ENCODE results near the gene AFTPH.

Gene AFTPH

DNA sequence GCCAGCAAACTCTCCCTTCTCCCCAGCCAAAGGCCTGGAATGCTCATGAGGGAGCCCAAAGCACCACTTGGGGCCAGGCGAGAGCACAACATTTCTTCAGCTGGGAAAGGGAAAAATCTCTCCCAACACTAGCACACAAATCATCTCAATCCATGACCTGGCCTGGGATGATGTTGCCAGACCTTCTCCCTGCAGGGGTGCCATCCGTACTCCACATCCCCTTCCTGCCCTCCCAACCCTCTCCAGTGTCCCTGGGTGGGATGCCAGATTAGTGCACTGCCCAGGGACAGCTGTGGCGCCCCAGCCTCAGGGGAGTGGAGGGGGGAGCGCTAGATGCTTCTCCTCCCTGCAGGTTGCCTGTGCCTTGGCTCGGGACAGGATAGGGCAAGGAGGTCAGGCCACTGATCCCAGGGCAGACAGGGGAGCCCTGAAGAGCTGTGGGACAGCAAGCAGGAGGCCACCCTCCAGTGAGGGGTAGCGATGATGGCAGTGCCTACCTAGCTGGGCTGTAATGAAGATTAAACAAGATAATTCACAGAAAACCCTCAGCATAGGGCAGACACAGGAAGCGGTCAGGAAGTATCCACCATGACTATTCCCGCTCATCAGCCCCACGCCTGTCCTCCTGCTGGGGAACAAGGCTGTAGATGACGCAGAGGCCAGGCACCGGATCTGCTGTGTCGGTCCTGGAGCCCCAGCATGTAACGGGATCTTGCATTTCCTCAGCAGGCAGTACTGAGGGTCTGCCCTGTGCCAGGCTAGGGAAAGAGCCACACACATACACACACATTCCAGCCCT lies 98.5 kb downstream of the AFTPH start:
- Histone ChIP-seq H3K9ac (ENCODE audit: low read length) (no peak overlapping the region), H3K27me3 (ENCODE audit: control insufficient read depth, insufficient read depth, low read length) (no peaks in the 10 kb centered on the region), H3K4me3 (ENCODE audit: low read length) (no peak overlapping the region), H3K4me1 (ENCODE audit: control insufficient read depth, low read depth, low read length) (peaks cover 31% of the 10 kb centered on the region), H3K36me3 (ENCODE audit: control insufficient read depth, low read depth, low read length) (no peaks in the 10 kb centered on the region), H3K9me3 (ENCODE audit: control insufficient read depth, low read depth, low read length) (no peaks in the 10 kb centered on the region), H3K27ac (ENCODE audit: low read length) (no peak overlapping the region)

DNA sequence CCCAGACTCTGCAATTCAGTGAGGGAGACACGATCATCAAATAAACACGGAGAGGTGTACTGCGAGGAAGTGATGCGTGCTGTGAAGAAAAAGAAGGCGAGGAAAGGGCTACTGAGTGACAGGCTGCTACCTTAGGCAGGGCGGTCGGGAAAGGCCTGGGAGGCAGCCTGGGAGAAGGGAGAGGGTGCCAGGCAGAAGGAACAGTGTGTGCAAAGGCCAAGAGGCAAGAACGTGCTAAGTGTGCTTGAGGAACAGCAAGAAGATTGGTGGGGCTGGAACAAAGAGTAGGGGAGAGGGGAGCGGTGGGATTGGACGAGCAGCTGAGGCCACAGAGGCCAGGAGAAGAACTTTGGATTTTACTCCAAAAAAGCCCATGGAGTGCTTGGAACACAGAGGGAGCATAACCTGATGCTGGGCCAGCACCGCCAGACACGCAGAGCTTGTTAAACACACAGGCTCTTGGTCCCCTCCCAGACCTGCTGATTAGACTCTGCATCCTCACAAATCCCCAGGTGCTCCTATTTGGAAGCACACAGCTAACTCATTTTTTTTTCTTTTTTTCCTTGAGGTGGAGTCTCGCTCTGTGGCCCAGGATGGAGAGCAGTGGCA lies 99.2 kb downstream of the AFTPH start:
- H3K9ac ChIP-seq (ENCODE audit: low read length), result no peak overlapping the region

DNA sequence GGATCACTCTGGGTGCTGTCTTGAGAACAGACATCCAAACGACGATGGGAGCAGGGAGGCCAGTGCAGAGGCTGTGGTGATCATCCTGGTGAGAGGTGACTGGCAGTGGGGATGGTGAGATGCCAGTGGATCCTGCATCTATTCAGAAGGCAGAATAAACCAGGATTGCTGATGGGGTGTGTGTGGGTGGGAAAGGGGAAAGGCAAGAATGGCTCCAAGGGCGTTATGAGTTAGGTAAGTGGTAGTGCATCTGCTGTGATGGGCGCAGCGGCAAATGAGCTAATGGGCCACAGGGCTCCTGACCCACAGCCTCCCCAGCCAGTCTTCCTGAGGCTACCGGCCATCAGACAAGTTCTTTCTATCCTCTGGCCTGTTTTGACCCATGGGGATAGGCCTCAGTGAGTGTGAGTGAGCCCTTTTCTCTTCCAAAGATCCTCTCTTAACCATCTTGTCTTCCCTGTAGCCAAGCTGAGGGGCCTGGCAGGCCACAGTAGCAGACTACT lies 100.0 kb downstream of the AFTPH start:
- no peak overlapping the region for H3K9ac ChIP-seq (ENCODE audit: low read length)
- H3K4me3 ChIP-seq (ENCODE audit: low read length), result no peak overlapping the region

More for the DNA sequence above, 99.2 kb downstream of the AFTPH start:
- no peak overlapping the region for H3K4me3 ChIP-seq (ENCODE audit: low read length)
- no peaks in the 10 kb centered on the region for H3K27me3 ChIP-seq (ENCODE audit: control insufficient read depth, insufficient read depth, low read length)
- no peak overlapping the region for H3K27ac ChIP-seq (ENCODE audit: low read length)
- H3K36me3 ChIP-seq (ENCODE audit: control insufficient read depth, low read depth, low read length), result no peaks in the 10 kb centered on the region
- H3K4me1 ChIP-seq (ENCODE audit: control insufficient read depth, low read depth, low read length), result peaks cover 31% of the 10 kb centered on the region
- H3K9me3 ChIP-seq (ENCODE audit: control insufficient read depth, low read depth, low read length), result no peaks in the 10 kb centered on the region

DNA sequence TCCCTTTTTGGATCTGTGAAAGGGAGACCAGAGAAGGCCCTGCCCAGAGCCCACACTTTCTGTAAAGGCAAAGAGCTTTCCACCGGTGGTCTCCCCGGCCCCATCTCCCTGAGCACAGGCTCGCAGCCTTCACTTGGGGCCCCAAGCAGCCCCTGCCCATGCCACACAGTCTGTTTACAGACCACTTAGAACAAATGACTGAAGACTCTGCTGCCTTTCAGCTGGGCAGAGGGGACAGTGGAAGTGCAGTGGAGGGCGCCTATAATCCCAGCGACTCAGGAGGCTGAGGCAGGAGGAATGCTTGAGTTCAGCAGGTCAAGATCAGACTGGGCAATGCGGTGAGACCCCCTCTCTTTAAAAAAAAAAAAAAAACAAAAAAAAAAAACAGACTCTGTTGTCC lies 100.7 kb downstream of the AFTPH start:
- Histone ChIP-seq H3K27ac (ENCODE audit: low read length) (no peak overlapping the region), H3K9me3 (ENCODE audit: control insufficient read depth, low read depth, low read length) (no peaks in the 10 kb centered on the region), H3K36me3 (ENCODE audit: control insufficient read depth, low read depth, low read length) (no peaks in the 10 kb centered on the region), H3K9ac (ENCODE audit: low read length) (no peak overlapping the region), H3K4me3 (ENCODE audit: low read length) (no peak overlapping the region), H3K4me1 (ENCODE audit: control insufficient read depth, low read depth, low read length) (peaks cover 29% of the 10 kb centered on the region), H3K27me3 (ENCODE audit: control insufficient read depth, insufficient read depth, low read length) (no peaks in the 10 kb centered on the region)

More for the DNA sequence above, 100.0 kb downstream of the AFTPH start:
- H3K36me3 ChIP-seq (ENCODE audit: control insufficient read depth, low read depth, low read length), result no peaks in the 10 kb centered on the region
- H3K9me3 ChIP-seq (ENCODE audit: control insufficient read depth, low read depth, low read length), result no peaks in the 10 kb centered on the region
- peaks cover 31% of the 10 kb centered on the region for H3K4me1 ChIP-seq (ENCODE audit: control insufficient read depth, low read depth, low read length)
- H3K27ac ChIP-seq (ENCODE audit: low read length), result no peak overlapping the region
- H3K27me3 ChIP-seq (ENCODE audit: control insufficient read depth, insufficient read depth, low read length), result no peaks in the 10 kb centered on the region

DNA sequence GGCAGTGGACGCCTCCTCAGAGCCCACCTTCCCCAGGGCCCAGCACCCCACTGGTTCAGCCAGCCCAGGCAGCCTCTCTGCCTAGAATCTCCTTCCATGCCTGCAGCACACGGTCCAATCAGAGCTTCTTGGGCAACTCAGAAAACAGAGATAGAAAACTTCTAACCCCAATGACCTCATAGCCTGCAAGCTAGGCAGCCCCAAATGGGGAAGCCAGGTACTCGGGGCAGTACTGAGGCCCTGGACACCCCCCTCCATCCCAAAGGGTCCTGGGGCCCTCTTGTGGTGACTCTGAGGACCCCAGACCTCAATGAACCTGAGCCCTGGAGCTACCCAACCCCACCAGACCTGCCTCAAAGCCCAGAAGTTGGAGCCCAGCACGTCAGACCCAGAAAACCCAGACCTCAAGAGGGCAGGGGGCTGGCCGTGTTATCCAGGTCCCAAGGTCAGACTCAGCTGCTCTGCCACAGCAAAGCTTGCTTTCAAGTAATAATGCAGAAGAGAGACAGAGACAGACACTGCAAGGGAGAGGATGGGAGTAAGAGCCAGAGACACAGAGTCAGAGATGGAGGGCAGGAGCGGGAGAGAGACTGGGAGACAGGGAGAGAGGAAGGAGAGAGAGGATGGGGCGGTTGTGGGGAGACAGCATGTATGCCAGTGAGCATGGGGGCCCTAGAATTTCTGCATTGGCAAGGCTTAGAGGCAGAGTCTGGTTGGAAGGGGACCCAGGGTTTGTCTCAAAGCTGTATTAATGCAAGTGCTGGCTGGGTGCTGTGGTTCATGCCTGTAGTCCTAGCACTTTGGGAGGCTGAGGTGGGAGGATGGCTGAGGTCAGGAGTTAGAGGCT lies 101.4 kb downstream of the AFTPH start:
- H3K9me3 ChIP-seq (ENCODE audit: control insufficient read depth, low read depth, low read length), result no peaks in the 10 kb centered on the region
- peaks cover 22% of the 10 kb centered on the region for H3K4me1 ChIP-seq (ENCODE audit: control insufficient read depth, low read depth, low read length)
- H3K27ac ChIP-seq (ENCODE audit: low read length), result no peak overlapping the region
- H3K36me3 ChIP-seq (ENCODE audit: control insufficient read depth, low read depth, low read length), result no peaks in the 10 kb centered on the region
- H3K4me3 ChIP-seq (ENCODE audit: low read length), result no peak overlapping the region
- H3K9ac ChIP-seq (ENCODE audit: low read length), result no peak overlapping the region
- H3K27me3 ChIP-seq (ENCODE audit: control insufficient read depth, insufficient read depth, low read length), result no peaks in the 10 kb centered on the region

DNA sequence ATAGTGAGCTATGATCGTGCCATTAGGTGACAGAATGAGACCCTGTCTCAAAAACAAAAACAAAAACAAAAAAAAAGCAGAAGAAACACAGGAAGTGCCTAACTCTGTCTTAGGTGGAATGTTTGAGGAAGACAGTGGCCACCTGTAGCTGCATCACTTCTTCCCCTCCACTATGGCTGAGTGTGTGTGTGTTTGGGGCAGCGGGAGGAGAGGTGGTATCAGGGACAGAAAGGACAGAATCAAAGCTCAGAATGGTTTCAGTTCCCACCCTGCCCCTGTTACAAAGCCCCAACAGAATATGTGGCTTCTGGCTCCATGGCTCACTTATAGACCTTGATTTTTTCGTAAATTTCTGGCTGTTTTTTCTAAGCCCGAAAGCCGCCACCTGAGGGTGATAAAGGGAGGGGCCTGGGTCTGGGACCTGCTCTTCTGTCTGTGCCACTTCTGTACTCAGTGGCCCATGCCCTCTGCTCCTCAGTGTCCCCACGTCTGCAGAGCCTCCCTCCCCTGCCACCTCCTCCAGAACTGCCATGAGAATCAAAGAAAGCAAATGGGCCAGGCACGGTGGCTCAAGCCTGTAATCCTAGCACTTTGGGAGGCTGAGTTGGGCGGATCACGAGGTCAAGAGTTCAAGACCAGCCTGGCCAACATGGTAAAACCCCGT lies 102.2 kb downstream of the AFTPH start:
- Histone ChIP-seq H3K9me3 (ENCODE audit: control insufficient read depth, low read depth, low read length) (no peaks in the 10 kb centered on the region), H3K9ac (ENCODE audit: low read length) (no peak overlapping the region), H3K4me3 (ENCODE audit: low read length) (no peak overlapping the region), H3K27ac (ENCODE audit: low read length) (no peak overlapping the region), H3K27me3 (ENCODE audit: control insufficient read depth, insufficient read depth, low read length) (no peaks in the 10 kb centered on the region), H3K4me1 (ENCODE audit: control insufficient read depth, low read depth, low read length) (peaks cover 15% of the 10 kb centered on the region), H3K36me3 (ENCODE audit: control insufficient read depth, low read depth, low read length) (no peaks in the 10 kb centered on the region)

DNA sequence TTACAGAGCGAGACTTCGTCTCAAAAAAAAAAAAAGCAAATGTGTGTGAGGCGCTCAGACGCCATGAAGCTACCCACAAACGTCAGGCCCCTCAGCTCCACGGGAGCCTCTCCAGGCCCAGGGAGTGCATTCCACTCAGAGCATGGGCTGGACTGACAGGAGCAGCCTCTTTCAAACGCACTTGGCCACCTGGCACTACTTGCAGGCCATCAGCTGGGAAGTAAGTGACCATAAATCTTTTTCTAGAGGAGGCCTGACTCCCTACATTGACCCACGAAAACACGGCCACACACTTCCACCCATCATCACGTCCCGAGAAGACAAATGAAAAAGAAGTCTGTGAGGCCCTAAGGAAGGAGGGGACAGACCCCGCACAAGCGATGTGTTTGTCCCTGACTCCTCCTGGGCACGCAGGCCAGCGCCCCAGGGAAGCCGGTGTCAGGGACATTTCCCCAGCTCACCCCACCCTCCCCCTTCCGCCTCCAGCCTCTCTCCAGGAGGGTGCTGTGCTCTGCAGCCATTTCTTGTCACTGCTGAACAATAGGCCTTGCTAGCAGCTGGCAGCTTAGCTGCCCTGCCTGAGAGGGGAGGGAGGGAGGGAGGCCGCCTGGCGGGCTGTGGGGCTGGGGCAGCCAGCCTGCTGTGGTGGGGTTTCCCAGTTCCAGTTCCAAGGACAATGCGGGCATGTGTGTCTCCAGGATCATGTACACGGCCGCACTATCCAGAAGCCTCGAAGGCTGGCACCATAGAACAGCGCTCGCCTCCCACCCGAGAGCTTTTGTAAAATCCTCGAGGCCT lies 103.0 kb downstream of the AFTPH start:
- Histone ChIP-seq H3K4me1 (ENCODE audit: control insufficient read depth, low read depth, low read length) (peaks cover 15% of the 10 kb centered on the region), H3K27ac (ENCODE audit: low read length) (no peak overlapping the region), H3K36me3 (ENCODE audit: control insufficient read depth, low read depth, low read length) (no peaks in the 10 kb centered on the region), H3K27me3 (ENCODE audit: control insufficient read depth, insufficient read depth, low read length) (no peaks in the 10 kb centered on the region), H3K4me3 (ENCODE audit: low read length) (no peak overlapping the region), H3K9me3 (ENCODE audit: control insufficient read depth, low read depth, low read length) (no peaks in the 10 kb centered on the region), H3K9ac (ENCODE audit: low read length) (no peak overlapping the region)

DNA sequence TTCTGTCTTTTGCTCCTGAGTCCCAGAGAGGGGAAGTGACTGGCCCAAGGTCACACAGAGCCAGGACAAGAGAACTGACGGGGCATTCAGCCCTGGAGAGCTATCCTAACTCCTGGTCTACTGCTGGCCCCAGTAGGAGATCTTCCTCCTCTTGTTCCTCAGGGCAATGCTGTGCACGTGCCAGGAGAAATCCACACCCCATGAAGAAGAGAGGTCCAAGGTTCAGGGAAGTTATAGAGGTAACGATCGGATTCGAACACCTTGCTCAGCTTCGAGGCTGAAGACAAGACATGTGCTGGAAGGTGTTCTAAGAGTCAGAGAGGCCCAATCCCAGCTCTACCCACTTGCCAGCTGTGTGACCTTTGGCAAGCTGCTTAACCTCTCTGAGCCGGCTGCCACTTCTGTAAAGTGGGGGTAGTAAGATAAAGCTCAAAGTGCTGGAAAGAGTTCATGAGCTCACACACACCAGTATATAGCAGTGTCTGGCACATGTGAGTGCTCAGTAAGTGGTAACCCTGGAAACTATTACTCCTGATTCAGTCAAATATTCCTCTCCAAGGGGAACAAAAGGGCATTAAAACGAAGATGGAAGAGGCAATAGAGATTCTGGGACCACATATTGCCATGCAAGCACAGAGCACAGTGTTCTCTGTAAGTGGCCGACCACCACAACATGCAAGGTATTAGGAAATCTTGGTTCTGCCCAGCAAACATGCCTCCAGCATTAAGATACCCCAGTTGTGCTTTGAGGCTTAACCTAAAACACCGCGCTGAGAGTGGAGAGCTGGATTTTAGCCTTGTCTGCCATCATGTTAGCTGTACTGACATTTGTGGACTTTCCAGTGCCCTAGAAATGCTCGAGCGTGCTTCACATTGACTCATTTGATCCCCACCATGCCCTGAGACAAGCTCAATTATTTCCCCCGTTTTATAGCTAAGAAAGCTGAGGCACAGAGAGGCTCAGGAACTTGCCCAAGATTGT lies 104.0 kb downstream of the AFTPH start:
- Histone ChIP-seq H3K27ac (ENCODE audit: low read length) (no peak overlapping the region), H3K4me1 (ENCODE audit: control insufficient read depth, low read depth, low read length) (peaks cover 7% of the 10 kb centered on the region), H3K27me3 (ENCODE audit: control insufficient read depth, insufficient read depth, low read length) (no peaks in the 10 kb centered on the region), H3K4me3 (ENCODE audit: low read length) (no peak overlapping the region), H3K9me3 (ENCODE audit: control insufficient read depth, low read depth, low read length) (no peaks in the 10 kb centered on the region), H3K36me3 (ENCODE audit: control insufficient read depth, low read depth, low read length) (no peaks in the 10 kb centered on the region), H3K9ac (ENCODE audit: low read length) (no peak overlapping the region)

DNA sequence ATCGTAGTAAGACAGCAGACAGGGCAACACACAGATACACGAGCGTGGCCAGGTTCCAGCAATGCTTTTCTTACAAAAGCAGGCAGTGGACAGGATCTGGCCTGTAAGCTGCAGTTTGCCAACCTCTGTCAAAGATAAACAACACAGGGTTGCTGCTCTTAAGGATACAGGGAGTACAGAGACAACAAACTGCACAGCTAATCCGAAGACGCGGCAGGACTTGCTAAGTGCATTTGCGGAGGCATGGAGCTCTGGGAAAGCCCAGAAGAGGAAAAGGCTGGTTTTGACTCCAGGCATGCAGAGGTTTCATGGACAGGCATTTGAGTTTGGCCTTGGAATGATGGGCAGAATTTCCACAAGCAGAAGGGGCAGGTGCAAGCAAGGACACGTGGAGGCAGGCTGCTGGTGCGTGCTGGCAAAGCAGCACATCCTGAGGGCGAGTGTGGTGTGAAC lies 105.2 kb downstream of the AFTPH start:
- Histone ChIP-seq H3K4me1 (ENCODE audit: control insufficient read depth, low read depth, low read length) (peaks cover 7% of the 10 kb centered on the region), H3K9ac (ENCODE audit: low read length) (no peak overlapping the region), H3K27ac (ENCODE audit: low read length) (no peak overlapping the region), H3K9me3 (ENCODE audit: control insufficient read depth, low read depth, low read length) (no peaks in the 10 kb centered on the region), H3K27me3 (ENCODE audit: control insufficient read depth, insufficient read depth, low read length) (no peaks in the 10 kb centered on the region), H3K4me3 (ENCODE audit: low read length) (no peak overlapping the region), H3K36me3 (ENCODE audit: control insufficient read depth, low read depth, low read length) (no peaks in the 10 kb centered on the region)

DNA sequence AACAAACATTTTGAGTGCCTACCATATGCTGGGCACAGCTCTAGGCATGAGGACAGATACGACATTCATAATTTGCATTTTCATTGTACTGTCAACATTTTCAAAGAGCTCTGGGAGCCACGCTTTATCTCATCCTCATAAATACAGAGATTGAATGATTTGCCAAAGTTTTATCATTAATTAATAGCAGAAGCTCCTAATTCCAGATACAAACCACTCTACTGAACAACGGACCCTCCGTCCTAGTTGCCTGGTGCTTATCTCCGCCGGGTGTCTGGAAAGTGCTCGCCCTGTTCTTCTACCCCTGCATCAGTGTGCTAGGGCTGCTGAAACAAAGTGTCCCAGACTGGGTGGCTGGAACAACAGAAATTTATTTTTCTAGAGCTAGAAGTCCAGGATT lies 105.7 kb downstream of the AFTPH start:
- Histone ChIP-seq H3K4me1 (ENCODE audit: control insufficient read depth, low read depth, low read length) (peaks cover 7% of the 10 kb centered on the region), H3K9ac (ENCODE audit: low read length) (no peak overlapping the region), H3K27ac (ENCODE audit: low read length) (no peak overlapping the region), H3K4me3 (ENCODE audit: low read length) (no peak overlapping the region), H3K27me3 (ENCODE audit: control insufficient read depth, insufficient read depth, low read length) (no peaks in the 10 kb centered on the region), H3K36me3 (ENCODE audit: control insufficient read depth, low read depth, low read length) (no peaks in the 10 kb centered on the region), H3K9me3 (ENCODE audit: control insufficient read depth, low read depth, low read length) (no peaks in the 10 kb centered on the region)
